NT2/D1 (cell line): ENCODE data around the gene PRDM15.

Experiments used
- YY1 ChIP-seq: IDR thresholded peaks from 2 replicates; pipeline ENCODE4 v1.6.1; 2011; ENCODE audit not compliant: insufficient read length, insufficient read depth
- ZNF274 ChIP-seq: IDR thresholded peaks from 2 replicates; pipeline ENCODE4 v1.6.1; 2011; ENCODE audit warnings: mild to moderate bottlenecking, low read depth, low read length

DNA sequence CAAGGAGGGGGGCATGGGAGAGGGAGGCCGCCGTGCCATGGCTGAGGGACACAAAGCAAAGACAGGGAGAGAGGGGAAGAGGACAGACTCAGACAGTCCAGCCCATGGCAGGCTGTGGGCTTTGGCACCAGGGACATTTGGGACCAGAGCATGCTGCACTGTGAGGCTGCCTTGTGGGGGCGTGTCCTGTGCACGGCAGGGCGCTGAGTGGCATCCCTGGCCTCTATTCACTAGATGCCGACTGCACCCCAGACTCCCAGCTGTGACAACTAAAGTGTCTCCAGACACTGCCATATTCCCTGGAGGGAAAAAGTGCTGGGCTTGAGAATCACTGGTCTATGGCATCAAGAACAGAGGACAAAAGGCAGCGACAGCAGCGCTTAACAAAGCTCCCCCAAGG lies 18.6 kb upstream of the PRDM15 start:
- TF ChIP-seq ZNF274 (no peak), YY1 (no peak)
